G401 (cell line): ENCODE results near the gene YARS2. TPM values are rescaled to one million over a fixed set of nuclear protein-coding genes. Genes with fewer than 3 reads are reported as not detected.
"Not testable (repeated sequence)": the region's sequence is repeated elsewhere in the genome, so short reads cannot be mapped to it uniquely, and the experiment has no call there.

Source experiments
- DNase-seq: peaks from one replicate; pipeline ENCODE4 v3.0.0-alpha.2; 2015; ENCODE audit warnings: low spot score
- in situ Hi-C: cut with HindIII; loops from 2 replicates; pipeline ENCODE4 v1.10.0; 2016; ENCODE audit warnings: low sequenced_read_pairs, mixed read lengths
- total RNA-seq: library from RNA; depleted of rRNA; stranded (reverse); fragments of >200 nt; shearing (Covaris generic); gene quantifications from 2 replicates; pipeline ENCODE4 v1.2.3, GENCODE V29; 2014

The YARS2 gene
- total RNA-seq, 1 experiment from 2014 or later, result 66.4 TPM

- peak; percentile 62 for DNase-seq
- in situ Hi-C loops, result no loop called here
Observed at GRCh38 chr12:32755051-32755653, 545 bp downstream of the YARS2 start.

GRCh38 chr12:32754111-32754510, 1.6 kb downstream of the YARS2 start:
- DNase-seq, result no peak
- in situ Hi-C loops, result no loop called here

- no peak for DNase-seq
- in situ Hi-C loops, result no loop called here
Observed at GRCh38 chr12:32753605-32754004, 2.1 kb downstream of the YARS2 start.

GRCh38 chr12:32743264-32743663, 12.4 kb downstream of the YARS2 start:
- no peak for DNase-seq
- in situ Hi-C loops, result no loop called here

- in situ Hi-C loops, result no loop called here
- no peak for DNase-seq
Observed at GRCh38 chr12:32742133-32742532, 13.6 kb downstream of the YARS2 start.

- no peak for DNase-seq
- in situ Hi-C loops, result no loop called here
Observed at GRCh38 chr12:32739279-32739678, 16.4 kb downstream of the YARS2 start.

- in situ Hi-C loops, result no loop called here
- DNase-seq, result no peak
Observed at GRCh38 chr12:32737715-32738114, 18.0 kb downstream of the YARS2 start.

- in situ Hi-C loops, result no loop called here
Observed at GRCh38 chr12:32736445-32736844, 19.3 kb downstream of the YARS2 start.

GRCh38 chr12:32734952-32735351, 20.7 kb downstream of the YARS2 start:
- in situ Hi-C loops, result no loop called here

More at GRCh38 chr12:32736445-32736844, 19.3 kb downstream of the YARS2 start:
- no peak for DNase-seq

GRCh38 chr12:32727237-32727636, 28.5 kb downstream of the YARS2 start:
- no peak for DNase-seq
- in situ Hi-C loops, result no loop called here

More at GRCh38 chr12:32734952-32735351, 20.7 kb downstream of the YARS2 start:
- no peak for DNase-seq

- in situ Hi-C loops, result no loop called here
- DNase-seq, result no peak
Observed at GRCh38 chr12:32726286-32726685, 29.4 kb downstream of the YARS2 start.

- DNase-seq, in situ Hi-C loops: not testable (repeated sequence)
Observed at GRCh38 chr12:32725308-32725707, 30.4 kb downstream of the YARS2 start.

- no peak for DNase-seq
- in situ Hi-C loops, result no loop called here
Observed at GRCh38 chr12:32718926-32719325, 36.8 kb downstream of the YARS2 start.

GRCh38 chr12:32714772-32715171, 40.9 kb downstream of the YARS2 start:
- in situ Hi-C loops, result no loop called here
- no peak for DNase-seq

GRCh38 chr12:32708926-32709325, 46.8 kb downstream of the YARS2 start:
- no peak for DNase-seq
- in situ Hi-C loops, result no loop called here

GRCh38 chr12:32706335-32707024, 49.2 kb downstream of the YARS2 start:
- DNase-seq, result no peak
- in situ Hi-C loops, result no loop called here

- in situ Hi-C loops, result no loop called here
- no peak for DNase-seq
Observed at GRCh38 chr12:32705783-32706182, 49.9 kb downstream of the YARS2 start.

GRCh38 chr12:32702946-32703345, 52.8 kb downstream of the YARS2 start:
- no peak for DNase-seq

GRCh38 chr12:32702473-32702872, 53.2 kb downstream of the YARS2 start:
- DNase-seq, result no peak
- in situ Hi-C loops, result no loop called here

More at GRCh38 chr12:32702946-32703345, 52.8 kb downstream of the YARS2 start:
- in situ Hi-C loops, result no loop called here

GRCh38 chr12:32699437-32699836, 56.3 kb downstream of the YARS2 start:
- DNase-seq, in situ Hi-C loops: not testable (repeated sequence)

GRCh38 chr12:32698285-32698684, 57.4 kb downstream of the YARS2 start:
- DNase-seq, result no peak
- in situ Hi-C loops, result no loop called here
